Measurements from ENCODE around the gene EPC2. TPM values are rescaled to one million over a fixed set of nuclear protein-coding genes. Genes with fewer than 3 reads are reported as not detected.

Gene EPC2
- total and polyA plus RNA-seq, 2 of the 8 experiments (the other 6 are each of a cell fraction or from before 2014, with no cell fraction given) = 16.1 to 25.7 TPM

DNA sequence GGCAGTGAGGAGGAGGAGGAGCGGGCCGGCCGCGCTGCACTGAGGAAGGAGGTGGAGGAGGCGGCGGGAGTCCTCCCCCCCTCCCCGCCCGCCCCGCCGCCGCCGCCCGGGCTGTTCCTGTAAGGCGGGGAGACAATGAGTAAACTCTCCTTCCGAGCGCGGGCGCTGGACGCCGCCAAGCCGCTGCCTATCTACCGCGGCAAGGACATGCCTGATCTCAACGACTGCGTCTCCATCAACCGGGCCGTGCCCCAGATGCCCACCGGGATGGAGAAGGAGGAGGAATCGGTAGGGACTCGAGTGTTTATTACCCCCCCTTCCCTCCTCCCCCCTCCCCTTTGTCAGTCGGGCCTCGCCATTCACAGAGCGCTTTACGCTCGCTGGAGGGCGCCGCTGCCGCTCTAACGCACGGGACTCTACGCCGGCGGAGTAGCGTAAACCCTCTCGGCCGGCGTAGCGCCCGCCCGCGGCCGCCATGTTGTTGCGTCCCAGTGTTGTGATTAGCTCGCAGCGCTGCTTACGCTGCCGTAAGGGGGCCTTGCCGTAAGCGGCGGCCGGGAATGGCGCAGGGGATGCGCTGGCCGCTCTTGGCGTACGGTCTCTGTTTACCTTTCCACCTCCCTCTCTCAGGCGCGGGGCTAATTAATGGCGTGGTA, 460 bp downstream of the EPC2 start (continued):
- no peak for TF ChIP-seq SP2 (IDR thresholded peaks at IDR 0.05; ENCODE audit: low read length)
- TF ChIP-seq JUND (IDR thresholded peaks at IDR 0.05; ENCODE audit: low read length) = no peak
- TF ChIP-seq TAF7 (optimal IDR thresholded peaks at IDR 0.05; ENCODE audit: borderline replicate concordance, low read depth, low read length) = no peak
- TF ChIP-seq EP300 (IDR thresholded peaks at IDR 0.05; ENCODE audit: borderline replicate concordance in 1 of 2, low read depth in 2 of 2, low read length in 2 of 2) = 0 out of 3 replicates have a peak, but pooled peaks of 1 of the 2 experiments have one; percentile 7
- TF ChIP-seq SIRT6 (IDR thresholded peaks at IDR 0.05; ENCODE audit: low read length) = no peak

Data from H1 (cell line).